Upper lobe of left lung (tissue), 4 donors: ENCODE measurements around the gene WSCD2.

ENCODE experiments used
- CTCF ChIP-seq, 6 experiments: fragments of 450-650 bp in 4 of 6; fragments of 200-600 bp in 2 of 6; sonication (generic) in 2 of 6; IDR thresholded peaks; one replicate each; pipeline ENCODE4 v1.5.1; 2016 to 2019; ENCODE audit warnings: antibody characterized with exemption in 6 of 6
- POLR2A ChIP-seq, 4 donors: fragments of 450-650 bp; IDR thresholded peaks; one replicate each; pipeline ENCODE4 v1.5.1; 2016 to 2017; ENCODE audit warnings: antibody characterized with exemption in 4 of 4, mild to moderate bottlenecking in 2 of 4

- TF ChIP-seq CTCF (IDR thresholded peaks at IDR 0.05) (no peak), POLR2A (IDR thresholded peaks at IDR 0.05) (no peak)
Measured at GRCh38 chr12:108157870-108158459, 28.9 kb downstream of the WSCD2 start.
